PC-3 (cell line): ENCODE results near the gene EXOC6B. TPM values are rescaled to one million over a fixed set of nuclear protein-coding genes. Genes with fewer than 3 reads are reported as not detected.

Experiments
- ATAC-seq: fragments of 200-7000 bp; cut with Tn5 transposase; 2 replicates; pipeline ENCODE4 v1.9.1; 2020; ENCODE audit warnings: mild to moderate bottlenecking, moderate library complexity
- BruUV-seq: library from RNA; stranded (reverse); fragments of 400-500 nt; replicated peaks from 2 replicates; lab custom pipeline; 2021; lab: Mats Ljungman, UMichigan
- CTCF ChIA-PET: fragments of 300-600 bp; sonication (Branson Sonifier 250); formaldehyde crosslinking; loops from one replicate; lab custom pipeline; 2022; ENCODE audit warnings: antibody characterized with exemption; lab: Charles Lee
- POLR2A ChIA-PET: fragments of 300-600 bp; sonication (Branson Sonifier 250); formaldehyde crosslinking; loops from one replicate; lab custom pipeline; 2022; ENCODE audit warnings: antibody characterized with exemption; ENCODE audit not compliant: unreplicated experiment; lab: Charles Lee
- DNase-seq: peaks from one replicate; pipeline ENCODE4 v3.0.0-alpha.2; 2015
- H2AFZ ChIP-seq: fragments of 300-600 bp; sonication (generic); 2 replicates; pipeline ENCODE4 v1.6.0; 2016; ENCODE audit warnings: antibody characterized with exemption, low read length
- H3F3A ChIP-seq: fragments of 300-600 bp; sonication (generic); one replicate; pipeline ENCODE4 v1.6.0; 2017; ENCODE audit warnings: antibody characterized with exemption, low read length, control low read depth, mild to moderate bottlenecking; ENCODE audit not compliant: unreplicated experiment
- H3K27ac ChIP-seq: fragments of 300-600 bp; sonication (generic); 2 replicates; pipeline ENCODE4 v1.5.1; 2016; ENCODE audit warnings: mild to moderate bottlenecking, low read length
- H3K27me3 ChIP-seq: fragments of 300-600 bp; sonication (generic); 2 replicates; pipeline ENCODE4 v1.6.1; 2016; ENCODE audit warnings: low read length, mixed read lengths
- H3K36me3 ChIP-seq: fragments of 300-600 bp; sonication (generic); 2 replicates; pipeline ENCODE4 v1.6.1; 2016; ENCODE audit warnings: low read depth, mixed run types, low read length, mixed read lengths
- H3K4me1 ChIP-seq: fragments of 300-600 bp; sonication (generic); 2 replicates; pipeline ENCODE4 v1.5.1; 2016; ENCODE audit warnings: low read length; ENCODE audit not compliant: insufficient read depth
- H3K4me2 ChIP-seq: fragments of 300-600 bp; sonication (generic); 2 replicates; pipeline ENCODE4 v1.6.0; 2016; ENCODE audit warnings: low read length
- H3K4me3 ChIP-seq: fragments of 300-600 bp; sonication (generic); 2 replicates; pipeline ENCODE4 v1.5.1; 2016; ENCODE audit warnings: mild to moderate bottlenecking, low read length, mixed read lengths
- H3K79me2 ChIP-seq: fragments of 300-600 bp; sonication (generic); 2 replicates; pipeline ENCODE4 v1.6.1; 2017; ENCODE audit warnings: low read length, mixed read lengths
- H3K9ac ChIP-seq: fragments of 300-600 bp; sonication (generic); 2 replicates; pipeline ENCODE4 v1.6.0; 2016; ENCODE audit warnings: mild to moderate bottlenecking, low read length
- H3K9me2 ChIP-seq: fragments of 300-600 bp; sonication (generic); replicated peaks from 2 replicates; pipeline ENCODE4 v1.6.1; 2016; ENCODE audit warnings: mixed run types, low read length, mixed read lengths
- H3K9me3 ChIP-seq: fragments of 300-600 bp; sonication (generic); 2 replicates; pipeline ENCODE4 v1.6.1; 2016; ENCODE audit warnings: low read length, mixed read lengths
- H4K20me1 ChIP-seq: fragments of 300-600 bp; sonication (generic); 2 replicates; pipeline ENCODE4 v1.6.1; 2016; ENCODE audit warnings: low read length, mixed read lengths
- CTCF ChIP-seq: fragments of 300-600 bp; sonication (generic); conservative IDR thresholded peaks from 2 replicates; pipeline ENCODE4 v1.5.1; 2017; ENCODE audit warnings: antibody characterized with exemption, low read depth, mild to moderate bottlenecking, low read length
- EZH2 ChIP-seq: fragments of 300-600 bp; sonication (generic); IDR thresholded peaks from one replicate; pipeline ENCODE4 v1.6.1; 2017; ENCODE audit warnings: antibody characterized with exemption, mild to moderate bottlenecking, low read length; ENCODE audit not compliant: unreplicated experiment
- EZH2phosphoT487 ChIP-seq: fragments of 300-600 bp; sonication (generic); IDR thresholded peaks from 2 replicates; pipeline ENCODE4 v1.6.1; 2018; ENCODE audit warnings: mild to moderate bottlenecking, antibody characterized with exemption, low read length, borderline replicate concordance
- intact Hi-C: fragments of 100-400 bp; cut with micrococcal nuclease; formaldehyde crosslinking; loops from 2 replicates; pipeline ENCODE4 v1.9.0; 2023
- total RNA-seq: library from RNA; depleted of rRNA; stranded (reverse); fragments of >200 nt; gene quantifications from 2 replicates; pipeline ENCODE4 v1.2.3, GENCODE V29; 2014

EXOC6B gene
- total RNA-seq, 1 experiment from 2014 or later, result 13.9 TPM

GRCh38 chr2:72750977-72751639 lies 74.7 kb downstream of the EXOC6B start:
- no peak for ATAC-seq
- no peaks in the 10 kb centered on the region for H3K36me3 ChIP-seq
- H3K9me2 ChIP-seq, result no peaks in the 10 kb centered on the region
- no TSS peak for BruUV-seq
- TF ChIP-seq EZH2 (no peak), EZH2phosphoT487 (no peak), CTCF (no peak)
- no peak overlapping the region for H3K27ac ChIP-seq
- intact Hi-C loops, result no loop called here
- CTCF ChIA-PET, result no interaction called here
- H3F3A ChIP-seq, result no peaks in the 10 kb centered on the region
- H3K9ac ChIP-seq, result no peak overlapping the region
- POLR2A ChIA-PET, result no interaction called here
- H3K4me3 ChIP-seq, result no peak overlapping the region
- no peak overlapping the region for H2AFZ ChIP-seq
- no peaks in the 10 kb centered on the region for H3K4me1 ChIP-seq
- no peaks in the 10 kb centered on the region for H3K27me3 ChIP-seq
- H4K20me1 ChIP-seq, result no peaks in the 10 kb centered on the region
- DNase-seq, result no peak
- H3K79me2 ChIP-seq, result no peaks in the 10 kb centered on the region
- no peak overlapping the region for H3K4me2 ChIP-seq
- no peaks in the 10 kb centered on the region for H3K9me3 ChIP-seq

- H3K4me1 ChIP-seq, result peaks cover 3% of the 10 kb centered on the region; the same call in 1 of the 2 replicates
- BruUV-seq, result no TSS peak
- H3K27ac ChIP-seq, result no peak overlapping the region
- no peak overlapping the region for H3K4me3 ChIP-seq
- POLR2A ChIA-PET, result no interaction called here
- H3K9me3 ChIP-seq, result no peaks in the 10 kb centered on the region
- no peak overlapping the region for H3K4me2 ChIP-seq
- H3K36me3 ChIP-seq, result no peaks in the 10 kb centered on the region
- no peaks in the 10 kb centered on the region for H3K79me2 ChIP-seq
- H3F3A ChIP-seq, result no peaks in the 10 kb centered on the region
- no peak overlapping the region for H3K9ac ChIP-seq
- H3K27me3 ChIP-seq, result no peaks in the 10 kb centered on the region
- ATAC-seq (no peak), DNase-seq (no peak)
- no peak for TF ChIP-seq EZH2phosphoT487
- TF ChIP-seq EZH2, result no peak
- TF ChIP-seq CTCF, result no peak
- no peak overlapping the region for H2AFZ ChIP-seq
- intact Hi-C loops, result no loop called here
- H3K9me2 ChIP-seq, result no peaks in the 10 kb centered on the region
- CTCF ChIA-PET, result no interaction called here
- H4K20me1 ChIP-seq, result no peaks in the 10 kb centered on the region
Measured at GRCh38 chr2:72750466-72750865, 75.4 kb downstream of the EXOC6B start.

DNA sequence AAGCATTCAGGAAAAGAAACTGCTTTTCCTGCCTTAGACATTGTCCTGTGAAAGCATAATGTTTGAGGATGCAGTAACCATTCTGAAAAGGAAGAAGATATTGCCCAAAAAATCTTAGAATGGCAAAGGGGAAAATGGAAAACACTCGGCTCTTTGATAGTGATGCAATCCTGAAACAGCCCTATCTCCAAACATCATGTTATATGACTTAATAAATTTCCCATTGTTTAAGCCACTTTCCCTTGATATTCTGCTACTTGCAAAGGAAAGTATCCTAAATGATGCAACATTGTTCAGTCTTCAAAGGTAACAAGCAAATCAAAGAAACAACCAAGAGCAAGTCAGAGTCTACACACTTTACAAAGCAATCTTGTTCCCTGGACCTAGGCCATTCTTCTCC lies 78.5 kb downstream of the EXOC6B start:
- ATAC-seq (no peak), DNase-seq (no peak)
- Histone ChIP-seq H3K27me3 (no peaks in the 10 kb centered on the region), H4K20me1 (peaks cover 6% of the 10 kb centered on the region), H3K9me2 (no peaks in the 10 kb centered on the region), H3F3A (no peaks in the 10 kb centered on the region), H3K4me2 (no peak overlapping the region), H3K4me1 (peaks cover 19% of the 10 kb centered on the region), H3K27ac (no peak overlapping the region), H3K4me3 (no peak overlapping the region), H3K9ac (no peak overlapping the region), H3K36me3 (no peaks in the 10 kb centered on the region), H3K9me3 (no peaks in the 10 kb centered on the region), H3K79me2 (no peaks in the 10 kb centered on the region), H2AFZ (no peak overlapping the region)
- TF ChIP-seq EZH2phosphoT487, result no peak
- no peak for TF ChIP-seq EZH2
- TF ChIP-seq CTCF, result no peak
- ChIA-PET POLR2A (no interaction called here), CTCF (no interaction called here)
- intact Hi-C loops, result loop anchor here (10.0 kb wide), 1 partner anchor 1203 kb away; no protein-coding TSS in a partner anchor
- no TSS peak for BruUV-seq
